C4-2B (cell line): Measurements from ENCODE around the gene ADGRB3.

Source experiments
- CTCF ChIP-seq: fragments of 450-650 bp; conservative IDR thresholded peaks from 2 replicates; pipeline ENCODE4 v1.5.1; 2017; ENCODE audit warnings: mild to moderate bottlenecking
- ZFX ChIP-seq: fragments of 450-650 bp; IDR thresholded peaks from 2 replicates; pipeline ENCODE4 v1.6.1; 2017

- TF ChIP-seq CTCF (no peak), ZFX (no peak)
Measured at GRCh38 chr6:68875403-68875802, 240.3 kb downstream of the ADGRB3 start.
